GM19452 (cell line): Measurements from ENCODE around the gene METTL1.

Experiments used
- ATAC-seq: cut with Tn5 transposase; IDR thresholded peaks from one replicate; pipeline ENCODE4 v1.9.1; 2021; ENCODE audit not compliant: unreplicated experiment

The METTL1 gene

DNA sequence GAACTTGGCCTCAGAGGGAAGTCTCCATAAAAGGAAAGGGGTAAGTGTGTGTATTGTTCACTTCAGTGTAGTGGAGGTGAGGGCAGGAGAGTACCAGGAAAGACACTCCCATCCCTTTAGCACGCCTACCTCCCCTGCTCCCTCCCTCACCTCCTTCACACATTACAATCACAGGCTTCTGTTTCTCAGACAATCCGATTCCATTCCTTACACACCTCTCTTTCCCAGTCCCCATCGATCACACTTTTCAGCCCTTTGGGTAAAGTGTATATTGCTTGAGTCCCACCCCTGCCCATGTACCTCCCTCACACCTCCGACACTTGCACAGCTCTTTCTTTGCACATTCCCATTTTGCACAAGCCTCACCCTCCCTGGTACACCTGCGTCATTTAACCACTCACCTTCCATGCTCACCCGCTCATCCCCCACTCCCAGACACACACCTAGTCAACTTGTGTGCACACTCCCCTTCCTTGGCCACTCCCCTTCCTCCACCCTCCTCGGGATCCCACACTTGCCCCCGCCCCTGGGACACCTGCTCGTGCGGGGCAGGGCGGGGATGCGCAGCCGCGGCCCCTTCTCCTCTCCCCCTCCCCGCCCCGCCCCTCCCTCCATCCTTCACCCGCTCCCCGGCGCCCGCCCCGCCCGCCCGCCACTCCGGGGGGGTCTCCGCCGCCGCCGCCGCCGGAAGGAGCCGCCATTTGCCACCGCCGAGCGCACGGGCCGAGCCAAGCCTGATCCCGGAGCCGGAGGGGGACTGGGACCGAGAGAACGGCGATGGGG lies 17.3 kb downstream of the METTL1 start, which contains the start of gene MARCHF9:
MARCHF9 (plus strand) TSS at position 693 of the 783 bp plus-strand sequence. CDS start 426 bp downstream, outside the sequence.
- peak; percentile 31 for ATAC-seq

DNA sequence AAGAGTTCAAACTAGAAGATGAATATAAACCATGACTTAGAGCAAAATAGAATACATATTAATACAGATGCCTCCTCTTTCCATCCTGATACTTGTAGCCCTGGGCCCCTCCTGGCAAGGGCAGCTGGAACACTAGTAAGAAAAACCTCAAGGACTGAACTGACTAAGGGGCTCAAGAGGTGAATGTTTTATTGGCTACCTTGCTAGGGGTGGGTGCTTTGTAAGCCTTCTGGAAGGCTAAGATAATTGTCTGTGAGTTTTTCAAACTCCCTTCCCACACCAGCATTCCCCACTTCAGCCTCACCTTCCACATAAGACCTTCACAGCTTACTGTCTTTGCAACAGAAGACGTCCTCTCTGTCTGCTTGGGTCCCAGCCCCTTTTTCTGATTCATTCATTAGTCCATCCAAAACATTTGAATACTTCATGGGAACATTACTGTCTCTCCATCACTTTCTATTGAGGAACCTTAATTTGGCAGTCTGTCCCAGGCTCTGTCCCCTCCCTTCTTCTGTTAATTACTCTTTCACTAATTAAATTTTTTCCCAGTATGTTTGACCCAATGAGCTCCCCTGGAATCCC lies 18.1 kb downstream of the METTL1 start:
- no peak for ATAC-seq

DNA sequence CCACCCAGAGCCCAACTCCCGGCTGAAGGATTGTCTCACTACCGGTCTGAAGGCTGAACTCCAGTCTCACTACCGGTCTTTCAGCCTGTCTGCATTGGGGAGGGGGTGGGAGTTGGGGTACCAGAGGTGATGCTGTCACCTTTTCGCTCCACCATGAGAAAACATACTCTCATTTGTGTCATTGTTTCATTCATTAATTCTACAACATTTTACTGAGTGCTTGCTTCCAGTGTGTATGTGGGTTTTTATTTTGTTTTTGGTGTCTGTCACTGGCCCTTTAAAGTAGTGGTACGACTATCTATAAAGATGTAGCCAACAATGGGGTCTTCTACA lies 19.3 kb downstream of the METTL1 start:
- no peak for ATAC-seq

DNA sequence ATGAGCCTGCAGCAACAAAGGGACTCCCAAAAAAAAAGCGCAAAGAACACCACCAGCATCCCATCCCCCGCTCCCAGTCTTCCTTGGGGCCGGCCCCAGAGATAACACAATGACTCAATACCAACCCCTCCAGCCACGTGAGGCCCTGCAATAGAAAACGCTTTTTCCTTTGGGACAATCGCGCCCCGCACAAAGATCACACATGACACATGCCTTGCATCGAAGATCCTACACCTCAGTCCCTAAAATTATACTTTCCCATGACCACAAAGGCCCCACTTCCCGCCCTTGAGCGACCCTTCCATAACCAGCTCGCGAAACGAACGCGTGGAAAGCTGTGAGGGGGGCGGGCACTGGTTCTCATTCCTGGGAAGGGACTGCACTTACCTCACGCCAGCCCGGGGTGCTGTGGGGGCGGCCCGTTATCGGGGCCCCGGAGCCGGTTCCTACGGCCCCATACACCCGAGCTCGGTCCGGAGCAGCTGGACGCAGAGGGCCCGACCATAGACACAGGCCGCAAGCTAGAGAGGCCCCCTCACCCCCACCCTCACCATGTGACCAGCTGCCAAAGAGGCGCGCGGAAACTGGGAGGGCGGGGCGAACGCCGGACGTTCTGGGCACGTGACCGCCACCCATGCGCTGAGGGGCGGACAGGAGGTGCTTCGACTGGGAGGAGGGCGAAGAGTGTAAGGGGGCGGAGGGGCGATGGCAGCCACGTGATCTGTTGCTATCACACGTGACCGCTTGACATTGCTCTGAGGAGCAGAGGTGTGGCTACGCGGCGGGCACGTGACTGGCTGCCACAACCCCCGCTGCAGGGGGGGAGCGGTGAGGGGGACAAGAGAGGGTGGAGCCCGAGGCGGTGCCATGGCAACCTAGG lies 19.9 kb downstream of the METTL1 start, which contains the start of gene CDK4:
CDK4 (minus strand) TSS at position 523 of the 880 bp plus-strand sequence. CDS start 593 bp downstream, outside the sequence.
- ATAC-seq: peak; percentile 71

DNA sequence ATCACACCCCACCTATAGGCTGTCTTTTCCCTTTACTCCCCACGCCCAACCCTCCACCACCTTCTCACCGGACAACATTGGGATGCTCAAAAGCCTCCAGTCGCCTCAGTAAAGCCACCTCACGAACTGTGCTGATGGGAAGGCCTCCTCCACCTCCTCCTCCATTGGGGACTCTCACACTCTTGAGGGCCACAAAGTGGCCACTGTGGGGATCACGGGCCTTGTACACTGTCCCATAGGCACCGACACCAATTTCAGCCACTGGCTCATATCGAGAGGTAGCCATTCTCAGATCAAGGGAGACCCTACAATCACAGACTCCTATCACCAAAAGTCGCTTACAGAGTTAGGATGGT lies 20.5 kb downstream of the METTL1 start:
- no peak for ATAC-seq

DNA sequence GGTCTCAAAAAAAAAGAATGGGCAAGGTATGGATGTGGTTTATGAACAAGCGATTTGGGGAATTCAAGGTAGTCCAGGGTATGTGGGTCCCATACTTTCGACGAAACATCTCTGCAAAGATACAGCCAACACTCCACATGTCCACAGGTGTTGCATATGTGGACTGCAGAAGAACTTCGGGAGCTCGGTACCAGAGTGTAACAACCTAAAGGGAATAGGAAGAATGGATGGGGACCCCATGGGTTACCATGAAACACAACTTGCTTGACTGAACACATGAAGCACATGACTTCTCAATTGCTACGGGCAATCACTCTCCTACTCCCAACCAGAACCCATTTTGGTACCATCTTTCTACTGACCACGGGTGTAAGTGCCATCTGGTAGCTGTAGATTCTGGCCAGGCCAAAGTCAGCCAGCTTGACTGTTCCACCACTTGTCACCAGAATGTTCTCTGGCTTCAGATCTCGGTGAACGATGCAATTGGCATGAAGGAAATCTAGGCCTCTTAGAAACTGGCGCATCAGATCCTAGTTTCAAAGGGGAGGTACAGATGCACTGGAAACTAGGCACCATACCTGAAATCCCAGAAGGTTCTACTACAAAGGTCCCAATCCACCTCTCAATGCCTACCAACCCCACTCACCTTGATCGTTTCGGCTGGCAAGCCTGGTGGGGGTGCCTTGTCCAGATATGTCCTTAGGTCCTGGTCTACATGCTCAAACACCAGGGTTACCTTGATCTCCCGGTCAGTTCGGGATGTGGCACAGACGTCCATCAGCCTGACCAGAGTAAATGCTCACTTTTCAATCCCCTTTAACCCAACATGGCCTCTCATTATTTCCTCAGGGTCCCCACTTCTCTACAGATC lies 21.1 kb downstream of the METTL1 start:
- no peak for ATAC-seq

DNA sequence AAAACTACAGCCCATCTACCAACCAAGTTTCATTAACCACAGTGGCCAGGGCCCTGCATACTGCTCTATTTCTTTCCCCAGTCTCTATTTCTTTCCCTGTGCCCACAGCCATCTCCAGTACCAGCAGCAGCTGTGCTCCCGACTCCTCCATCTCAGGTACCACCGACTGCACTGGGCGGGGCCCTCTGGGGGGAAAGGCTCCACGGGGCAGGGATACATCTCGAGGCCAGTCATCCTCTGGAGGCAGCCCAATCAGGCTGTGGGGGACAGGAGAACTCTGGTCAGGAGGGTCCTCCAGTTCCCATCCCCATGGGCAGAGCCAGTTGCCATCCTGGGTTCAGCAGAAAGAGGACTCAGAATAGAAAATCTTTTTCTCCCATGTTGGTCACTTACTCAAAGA lies 22.8 kb downstream of the METTL1 start:
- ATAC-seq: no peak

DNA sequence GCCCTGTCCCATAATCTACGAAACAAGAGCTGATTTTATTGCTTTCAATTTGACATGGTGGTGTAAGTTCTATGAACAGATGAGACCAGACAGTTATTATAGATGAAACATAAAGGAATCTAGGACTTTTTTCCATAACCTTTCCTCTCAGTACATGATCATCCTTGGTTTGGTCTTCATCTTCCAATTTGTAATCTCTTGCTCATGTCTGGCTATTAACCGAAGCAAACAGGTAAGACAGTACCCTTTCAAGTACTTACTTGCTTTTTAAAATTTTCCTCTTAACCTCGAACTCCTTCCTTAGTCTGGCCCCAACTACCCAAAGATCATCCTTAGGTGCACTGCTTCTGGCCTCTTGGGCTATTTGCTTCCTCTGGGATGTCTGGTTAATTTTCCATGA lies 25.9 kb downstream of the METTL1 start:
- no peak for ATAC-seq

DNA sequence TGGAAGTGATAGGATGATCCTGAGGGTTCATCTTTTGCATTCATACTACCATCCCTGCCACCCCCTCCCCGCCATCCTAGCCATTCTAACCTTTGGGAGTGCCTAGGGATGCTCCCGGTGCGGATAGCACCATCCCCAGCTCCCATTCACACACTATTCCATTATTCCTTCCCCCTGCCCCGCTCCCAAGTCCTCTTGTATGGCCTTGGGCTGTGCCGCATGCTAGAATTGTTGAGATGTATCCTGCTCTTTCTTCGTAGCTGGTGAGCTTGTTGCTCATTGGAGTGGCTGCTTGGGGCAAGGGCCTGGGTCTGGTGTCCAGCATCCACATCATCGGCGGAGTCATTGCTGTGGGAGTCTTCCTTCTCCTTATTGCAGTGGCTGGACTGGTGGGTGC lies 26.4 kb downstream of the METTL1 start:
- ATAC-seq: no peak

DNA sequence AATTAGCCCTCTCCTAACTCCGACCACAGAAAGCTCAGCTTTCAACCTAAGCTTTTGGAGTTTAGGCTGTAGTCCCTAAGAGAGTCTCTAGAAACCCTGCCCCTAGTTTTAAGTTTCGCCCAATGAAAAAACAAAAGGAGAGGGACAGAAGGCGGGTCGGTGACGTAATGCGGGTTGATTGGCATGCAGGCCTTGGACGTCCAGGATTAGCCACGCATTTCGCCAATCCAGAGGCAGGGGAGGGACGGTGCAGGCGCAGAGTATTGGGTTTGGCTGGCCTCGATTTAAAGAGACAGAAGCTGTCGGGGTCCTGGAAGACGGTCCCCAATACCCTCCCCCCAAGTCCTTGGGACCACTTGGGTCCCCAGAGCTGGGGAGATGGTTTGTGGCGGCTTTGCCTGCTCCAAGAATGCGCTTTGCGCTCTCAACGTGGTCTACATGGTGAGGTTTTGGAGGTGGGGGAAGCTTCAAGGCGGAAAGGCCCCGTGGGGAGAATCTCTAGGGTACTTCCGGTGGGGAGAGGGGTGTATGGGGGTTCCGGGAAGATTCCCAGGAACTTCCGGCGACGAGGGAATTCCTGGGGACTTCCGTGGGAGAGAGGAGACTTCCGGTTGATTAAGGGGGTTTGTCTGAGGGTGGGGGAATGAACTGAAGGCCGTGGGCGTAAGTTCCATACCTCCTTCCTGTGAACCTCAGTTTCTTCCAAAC lies 27.0 kb downstream of the METTL1 start, which contains the start of gene TSPAN31:
TSPAN31 (plus strand) TSS at position 263 of the 708 bp plus-strand sequence; CDS start at position 379, 116 bp downstream.
- ATAC-seq: peak; percentile 79

DNA sequence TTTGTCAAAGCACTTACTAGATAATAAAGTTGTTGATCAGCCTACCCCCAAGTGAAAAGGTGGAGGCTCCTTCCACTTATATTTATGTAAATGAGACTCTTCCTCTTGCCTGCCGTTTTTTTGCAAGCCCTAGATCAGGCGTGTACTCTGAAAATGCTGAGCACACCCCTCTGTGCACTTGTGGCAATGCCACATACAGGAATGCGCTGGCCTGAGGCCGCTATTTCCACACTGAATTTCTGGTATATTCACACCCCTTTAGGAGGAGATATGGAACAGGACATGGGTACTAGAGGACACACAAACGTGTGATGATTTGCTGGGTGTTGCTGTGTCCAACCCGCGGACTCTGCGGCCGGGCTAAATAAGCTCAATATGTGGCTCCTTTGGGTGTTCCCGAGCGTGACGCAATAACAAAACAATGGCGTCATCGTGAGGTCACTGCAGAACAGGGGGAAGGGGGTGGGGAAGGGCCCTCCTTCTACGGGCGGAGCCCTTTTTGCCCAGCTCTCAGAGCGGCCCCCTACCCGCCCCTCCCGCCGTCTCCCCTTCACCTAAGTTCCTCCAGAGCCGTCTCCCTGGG lies 27.6 kb downstream of the METTL1 start:
- ATAC-seq: peak; percentile 43

DNA sequence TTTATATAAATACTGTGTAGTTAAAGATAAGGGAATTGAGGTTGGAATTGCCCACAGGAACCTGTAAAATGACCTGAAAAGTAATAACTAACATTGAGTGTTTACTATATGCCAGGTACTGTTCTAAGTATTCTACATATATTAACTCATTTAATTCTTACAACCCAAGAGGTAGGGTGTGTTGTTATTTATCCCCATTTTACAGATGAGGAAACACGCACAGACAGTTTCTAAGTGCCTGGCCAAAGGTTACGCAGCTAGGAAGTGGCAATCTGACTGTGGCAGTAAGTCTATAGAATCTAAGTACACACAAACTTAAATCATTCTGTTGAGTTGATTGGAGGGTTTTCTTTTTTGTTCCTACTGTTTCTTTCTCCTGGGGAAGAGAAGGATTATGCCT lies 28.1 kb downstream of the METTL1 start:
- ATAC-seq: no peak

DNA sequence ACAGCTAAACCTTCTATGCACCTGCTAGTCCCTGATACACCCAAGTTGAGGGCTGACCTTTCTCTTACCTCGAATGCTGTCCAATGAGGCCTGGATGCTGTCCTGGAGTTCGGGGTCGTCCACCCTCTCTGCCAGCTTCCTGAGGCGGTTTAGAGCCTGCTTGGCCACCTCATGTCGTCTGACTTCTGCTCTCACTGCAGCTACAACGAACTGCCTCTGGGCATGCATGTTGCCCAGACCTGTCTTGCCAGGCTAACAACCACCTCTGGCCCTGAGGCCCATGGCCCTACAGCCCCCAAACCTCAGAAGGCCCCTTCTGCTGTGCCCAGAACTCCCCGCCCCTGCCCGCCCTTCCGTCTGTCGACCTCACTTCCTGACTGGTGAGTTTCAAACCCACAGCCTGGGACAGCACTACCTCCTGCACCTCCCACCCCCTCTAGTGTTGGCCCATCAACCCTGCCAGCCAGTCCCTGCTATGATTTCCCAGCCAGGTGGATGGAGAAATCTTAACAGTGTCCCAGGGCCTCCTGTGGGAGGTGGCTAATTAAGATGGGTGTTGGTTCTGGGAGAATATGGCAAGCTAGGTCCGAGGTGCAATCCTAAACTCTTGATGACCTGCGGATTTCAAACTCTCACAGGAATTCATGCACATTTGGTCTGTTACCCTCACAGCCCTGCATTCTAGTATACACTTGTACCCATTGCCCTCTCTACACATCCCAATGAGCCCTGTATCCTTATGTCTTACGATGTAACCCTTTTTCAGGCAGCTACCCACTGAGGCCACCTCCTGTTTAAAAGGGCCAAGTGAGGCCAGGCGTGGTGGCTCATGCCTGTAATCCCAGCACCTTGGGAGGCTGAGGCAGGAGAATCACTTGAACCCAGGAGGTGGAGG lies 29.8 kb downstream of the METTL1 start:
- peak; percentile 46 for ATAC-seq

DNA sequence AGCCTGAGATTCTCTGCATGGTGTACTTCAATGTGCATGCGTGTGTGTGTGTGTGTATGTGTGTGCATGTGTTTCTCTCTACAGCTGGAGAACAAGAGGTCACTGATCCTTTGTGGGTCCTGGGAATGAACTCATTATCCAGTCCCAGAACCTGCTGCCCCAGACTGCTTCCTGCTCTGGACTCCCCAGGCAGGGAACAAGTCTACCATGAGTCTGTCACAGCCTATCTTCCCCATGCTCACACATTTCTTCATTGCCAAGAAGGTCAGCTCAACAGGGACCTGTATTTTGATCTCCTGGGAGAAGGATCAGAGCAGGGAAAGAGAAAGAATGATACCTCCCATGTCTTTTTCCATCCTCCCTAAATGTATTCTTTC lies 30.5 kb downstream of the METTL1 start:
- no peak for ATAC-seq

DNA sequence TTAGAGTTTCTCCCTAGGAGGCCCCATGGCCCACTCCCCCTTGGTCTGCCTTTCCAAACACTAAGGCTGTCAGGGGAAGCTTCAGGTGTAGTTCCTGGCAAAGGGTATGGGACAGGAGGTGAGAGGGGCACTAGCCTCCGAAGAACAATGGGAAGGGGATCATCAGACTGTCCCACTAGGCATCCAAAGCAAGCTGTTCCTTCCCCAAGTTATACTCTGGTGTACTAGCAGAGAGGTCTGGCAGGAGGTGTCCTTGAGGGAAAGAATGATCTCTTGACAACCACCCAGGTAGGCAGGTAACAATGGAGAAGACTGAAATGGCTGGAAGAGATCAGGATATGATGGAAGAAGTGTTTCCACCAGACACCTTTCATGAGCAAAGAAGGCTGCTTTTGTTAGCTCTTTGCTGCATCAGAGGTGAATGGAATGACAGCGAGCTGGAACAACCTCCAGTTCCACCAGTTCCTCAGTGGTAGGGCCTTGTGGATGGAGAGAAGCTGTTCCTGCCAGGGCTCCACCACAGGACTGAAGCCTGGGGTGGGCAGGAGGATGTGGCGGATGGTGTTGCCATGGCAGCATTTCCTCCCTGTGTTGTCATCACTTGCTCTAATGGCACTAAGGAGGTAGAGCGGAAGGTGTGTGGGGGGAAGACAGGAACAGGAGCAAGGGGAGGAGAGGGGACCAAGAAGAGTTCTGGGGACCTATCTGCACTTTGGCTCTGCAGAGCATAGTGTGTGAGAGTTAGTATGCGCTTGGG lies 31.1 kb downstream of the METTL1 start:
- peak; percentile 39 for ATAC-seq

DNA sequence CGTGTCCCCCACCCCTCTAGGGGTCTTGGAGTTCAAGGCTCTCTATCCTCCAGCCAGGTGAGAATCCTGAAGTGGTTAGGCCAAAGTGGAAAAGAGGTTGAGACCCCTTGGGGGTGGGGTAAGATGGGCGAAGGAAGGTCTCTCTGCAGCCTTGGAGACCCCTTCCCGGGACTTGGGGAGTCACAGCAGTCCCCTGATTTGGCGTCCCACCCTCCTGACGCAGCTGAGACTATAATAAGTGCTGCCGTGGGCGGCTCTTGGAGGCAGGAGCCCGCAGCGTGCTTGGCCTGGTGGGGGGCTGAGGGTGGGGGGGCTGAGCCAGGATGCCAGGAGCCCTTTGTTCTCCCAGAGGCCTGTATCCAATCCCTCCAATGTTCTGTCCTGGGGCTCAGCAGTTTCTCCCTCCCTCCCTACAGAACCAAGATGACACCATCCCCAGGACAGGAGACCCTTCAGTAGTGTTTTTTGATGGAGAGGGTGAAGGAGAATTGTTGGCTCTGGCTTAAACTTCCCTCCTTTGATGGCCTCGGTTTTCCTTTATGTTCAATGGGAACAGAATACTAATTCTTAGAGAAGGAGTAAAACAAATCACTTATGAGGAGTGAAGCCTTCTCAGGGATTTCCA lies 31.9 kb downstream of the METTL1 start:
- no peak for ATAC-seq

DNA sequence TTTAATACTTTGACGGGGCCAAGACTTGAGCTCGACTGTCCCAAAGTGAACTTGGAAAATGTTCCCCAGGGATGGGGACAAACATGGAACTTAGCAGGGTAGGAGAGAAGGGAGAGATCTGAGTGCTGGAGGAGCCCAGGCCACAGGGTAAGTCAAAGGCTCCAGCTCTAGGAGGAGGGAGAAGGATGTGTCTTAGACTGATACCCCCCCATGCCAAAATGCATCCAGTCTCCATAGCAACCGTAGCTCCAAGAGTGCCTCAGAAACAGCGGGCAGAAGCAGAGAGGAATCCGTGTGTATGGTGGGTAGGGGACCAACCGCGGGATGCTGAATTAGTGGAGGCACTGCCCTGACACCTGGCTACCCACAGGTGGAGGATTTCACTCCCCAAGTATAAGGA lies 32.5 kb downstream of the METTL1 start:
- no peak for ATAC-seq
